ENCODE measurements around the gene FHIT.

DNA sequence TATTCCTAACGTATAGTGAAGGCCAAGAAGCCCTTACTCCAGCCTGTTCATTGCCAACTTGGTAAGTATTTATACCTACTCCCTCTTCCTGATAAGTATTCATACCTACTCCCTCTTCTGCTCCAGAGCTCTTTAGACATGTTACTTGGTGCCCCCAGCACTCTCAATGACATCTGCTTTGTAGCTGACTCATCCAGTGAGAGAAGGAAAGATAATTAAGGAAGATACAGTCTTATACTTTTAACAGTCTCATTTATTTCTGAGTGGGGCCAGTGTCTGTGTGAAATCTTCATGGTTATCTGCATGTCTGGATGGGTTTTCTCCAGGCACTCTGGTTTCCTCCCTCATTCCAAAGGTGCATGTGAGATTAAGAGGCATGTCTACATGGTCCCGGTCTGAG, 698.7 kb downstream of the FHIT start:
- TF ChIP-seq POLR2A (IDR thresholded peaks at IDR 0.05; ENCODE audit: low read depth, low read length) (no peak), POLR2AphosphoS5 (IDR thresholded peaks at IDR 0.05; ENCODE audit: low read depth, low read length) (no peak), TAF1 (IDR thresholded peaks at IDR 0.05; ENCODE audit: borderline replicate concordance, low read depth, low read length) (no peak)

Data from GM12892 (cell line).